NCI-H2196 (cell line): ENCODE measurements around the gene CPS1.

Experiments used
- DNase-seq: peaks from one replicate; lab custom pipeline; 2025; ENCODE audit not compliant: unreplicated experiment; lab: John Stamatoyannopoulos, UW

Gene CPS1

DNA sequence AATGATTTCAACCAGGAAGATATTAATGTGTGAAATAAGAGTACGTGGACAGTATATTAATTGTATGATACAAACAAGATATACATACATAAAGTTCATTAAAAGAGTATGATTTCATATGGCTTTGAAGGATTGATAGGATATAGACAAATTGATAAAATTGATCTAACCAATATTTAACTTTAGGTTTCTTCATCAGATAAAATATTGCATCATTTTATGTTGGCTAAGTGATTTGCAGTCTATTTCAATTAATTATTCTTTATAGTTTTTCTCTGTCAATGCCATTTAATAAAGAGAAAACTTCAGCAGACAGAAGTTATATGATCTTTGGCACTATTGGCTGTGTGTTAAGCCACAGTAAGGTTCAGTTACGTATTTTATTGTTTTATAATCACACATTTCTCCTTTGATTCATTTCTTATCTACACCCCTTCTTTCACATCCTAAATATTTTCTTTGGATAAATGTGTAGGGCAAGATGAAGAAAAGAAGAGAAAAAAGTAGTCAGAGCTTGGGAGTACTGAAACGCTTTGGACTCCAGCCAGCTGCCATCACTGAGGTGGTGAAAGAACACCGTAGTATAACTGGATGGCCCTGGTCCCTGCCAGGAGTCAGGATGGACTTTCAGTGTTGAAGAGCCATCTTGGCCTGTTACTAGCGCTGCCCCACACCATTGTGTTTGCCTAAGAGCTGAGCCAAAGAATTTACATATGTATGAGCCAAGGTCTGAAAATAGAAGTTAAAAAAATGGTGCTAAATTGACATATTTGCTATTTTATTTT is 9.8 kb upstream of the CPS1 start:
- no peak for DNase-seq

DNA sequence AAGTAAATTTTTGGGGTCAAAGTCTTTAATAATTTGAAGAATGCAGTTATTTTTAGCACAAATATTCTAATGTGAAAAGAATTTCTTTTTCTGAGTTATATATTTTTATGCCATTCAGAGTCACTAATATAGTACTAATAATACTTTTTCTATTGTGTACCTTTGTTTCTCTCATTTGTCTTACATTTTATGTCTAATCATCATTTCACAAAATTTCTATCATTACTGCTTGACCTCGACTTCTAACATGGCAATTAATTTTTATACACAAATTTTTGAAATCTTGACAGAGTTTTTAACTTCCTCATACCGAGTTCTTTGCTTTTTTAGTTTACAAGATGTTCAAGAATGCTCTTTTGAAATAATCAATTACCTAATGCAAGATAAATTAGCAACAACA is 8.4 kb upstream of the CPS1 start:
- DNase-seq, result no peak

- no peak for DNase-seq
Observed at GRCh38 chr2:210548878-210549384, 7.5 kb upstream of the CPS1 start.

DNA sequence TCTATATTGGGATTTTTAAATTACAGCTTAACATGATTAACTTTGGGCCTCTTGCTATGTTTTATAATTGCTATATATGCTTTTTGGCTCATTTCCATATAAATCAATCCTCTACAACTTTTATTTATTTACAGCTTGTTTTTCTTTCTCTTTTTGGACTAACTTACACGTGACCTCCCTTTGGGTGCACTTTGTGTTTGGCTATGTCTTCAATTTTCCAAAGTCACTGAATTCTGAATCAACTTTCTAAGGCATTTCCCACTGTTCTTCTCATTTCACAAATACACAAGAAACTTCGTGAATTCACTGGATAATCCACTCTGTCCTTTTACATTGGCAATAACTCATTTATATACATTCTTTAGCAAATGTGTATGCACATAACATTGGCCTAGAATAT is 5.4 kb upstream of the CPS1 start:
- no peak for DNase-seq

GRCh38 chr2:210553373-210553772 is 3.0 kb upstream of the CPS1 start:
- DNase-seq, result no peak

GRCh38 chr2:210555555-210555954 is 844 bp upstream of the CPS1 start:
- DNase-seq, result no peak

- DNase-seq, result no peak
Observed at GRCh38 chr2:210557721-210558120, 1.3 kb downstream of the CPS1 start.

DNA sequence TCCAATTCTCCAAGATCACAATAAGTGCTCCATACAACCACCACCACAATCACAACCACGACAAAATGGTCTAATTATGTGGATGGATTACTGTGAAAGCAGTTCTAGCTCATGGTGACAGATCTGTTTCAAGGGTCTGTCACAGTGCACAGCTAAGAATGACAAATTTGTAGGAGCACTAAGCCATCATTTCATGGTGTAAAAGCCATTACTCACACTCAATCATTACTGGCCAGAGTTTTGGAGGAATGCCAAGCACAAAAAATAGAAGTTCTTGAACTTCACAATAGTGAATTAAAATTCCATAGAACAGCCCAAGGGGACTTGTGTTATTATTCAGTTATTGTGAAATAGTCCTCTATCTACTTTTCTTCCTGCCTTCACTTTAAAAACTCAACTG is 2.3 kb downstream of the CPS1 start:
- DNase-seq, result no peak

GRCh38 chr2:210559182-210559581 is 2.8 kb downstream of the CPS1 start:
- no peak for DNase-seq

GRCh38 chr2:210561475-210561874 is 5.1 kb downstream of the CPS1 start:
- no peak for DNase-seq

DNA sequence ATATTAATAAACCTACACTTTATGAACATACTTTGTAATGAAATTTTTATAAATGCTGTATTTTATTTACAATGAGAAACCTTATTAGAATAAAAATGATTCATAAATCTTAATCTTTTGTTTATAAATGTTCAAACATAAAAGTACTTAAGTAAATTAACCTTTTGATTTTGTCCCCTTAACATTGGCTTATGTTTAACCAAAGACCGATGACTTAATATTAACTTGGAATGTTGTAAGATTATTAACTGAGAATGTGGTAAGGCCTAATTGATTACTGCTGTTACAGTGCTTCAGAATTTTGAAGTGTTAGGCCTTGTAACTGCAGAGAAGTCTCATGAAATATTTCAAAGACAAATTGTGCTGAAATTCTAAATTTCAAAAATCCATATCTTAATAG is 5.7 kb downstream of the CPS1 start:
- DNase-seq, result no peak

DNA sequence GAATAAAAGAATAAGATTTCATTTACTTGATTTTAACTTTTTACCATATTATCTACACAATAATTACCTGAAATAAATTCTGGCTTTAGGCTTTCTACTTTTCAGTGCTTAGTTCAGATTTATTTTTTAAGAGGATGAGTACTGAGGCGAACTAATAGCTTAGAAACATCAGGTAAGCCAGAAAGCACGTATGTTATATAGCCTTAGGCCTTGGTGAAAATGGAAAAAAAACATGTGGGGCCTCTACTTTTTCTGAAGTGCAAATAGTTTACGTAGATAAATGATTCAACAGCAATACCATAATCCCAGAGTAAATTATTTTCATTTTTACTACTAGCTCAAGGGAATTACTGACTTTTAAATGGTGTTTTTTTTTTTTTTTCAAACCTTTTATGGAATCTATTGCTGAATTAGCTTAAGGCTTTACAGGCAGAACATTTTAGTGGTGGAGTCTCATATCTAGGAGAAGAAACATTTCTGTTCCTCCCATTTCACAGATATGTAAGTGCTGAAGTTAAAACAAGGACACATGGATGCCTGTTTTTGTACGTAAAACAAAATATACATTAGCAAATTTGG is 6.2 kb downstream of the CPS1 start:
- no peak for DNase-seq

- no peak for DNase-seq
Observed at GRCh38 chr2:210567279-210567678, 10.9 kb downstream of the CPS1 start.

DNA sequence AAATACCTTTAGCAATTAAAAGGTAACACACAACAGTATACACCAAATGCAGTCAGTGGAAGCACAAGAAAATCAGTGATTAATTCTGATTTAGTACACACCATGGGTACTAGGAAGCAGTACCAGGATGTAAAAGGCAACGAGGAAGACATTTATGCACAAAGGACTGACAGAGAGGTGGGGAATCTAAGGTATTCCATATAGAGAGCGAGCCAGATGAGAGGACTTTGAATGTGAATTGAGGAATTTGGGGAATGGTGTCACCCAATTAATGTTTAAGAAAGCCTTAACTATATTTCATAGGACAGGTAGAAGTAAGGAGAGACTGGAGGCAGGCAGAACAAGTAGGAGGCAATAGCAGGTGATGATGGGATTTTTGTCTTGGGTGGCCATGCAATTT is 11.7 kb downstream of the CPS1 start:
- no peak for DNase-seq

GRCh38 chr2:210577263-210578071 is 21.1 kb downstream of the CPS1 start:
- DNase-seq, result peak; percentile 40

DNA sequence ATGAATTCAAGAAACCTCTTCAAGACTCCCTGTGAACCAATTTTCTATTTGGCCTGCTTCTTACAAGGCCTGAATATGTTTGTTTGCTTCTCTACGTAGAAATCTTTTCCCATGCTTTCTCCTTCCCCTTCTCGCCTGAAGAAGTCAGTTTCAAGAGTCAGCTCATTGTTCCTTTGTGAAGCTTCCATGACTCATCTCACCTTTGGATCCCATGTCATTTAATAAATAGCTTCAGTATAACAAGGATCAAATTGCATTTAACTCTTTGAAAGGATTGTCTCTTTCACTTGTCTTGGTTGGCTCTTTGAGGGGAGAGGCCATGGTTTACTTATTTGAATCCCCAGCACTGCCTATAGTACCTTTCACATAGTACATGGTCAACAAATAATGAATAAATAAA is 28.4 kb downstream of the CPS1 start:
- no peak for DNase-seq

- DNase-seq, result no peak
Observed at GRCh38 chr2:210586381-210586780, 30.0 kb downstream of the CPS1 start.

GRCh38 chr2:210591663-210592062 is 35.3 kb downstream of the CPS1 start:
- DNase-seq, result no peak

DNA sequence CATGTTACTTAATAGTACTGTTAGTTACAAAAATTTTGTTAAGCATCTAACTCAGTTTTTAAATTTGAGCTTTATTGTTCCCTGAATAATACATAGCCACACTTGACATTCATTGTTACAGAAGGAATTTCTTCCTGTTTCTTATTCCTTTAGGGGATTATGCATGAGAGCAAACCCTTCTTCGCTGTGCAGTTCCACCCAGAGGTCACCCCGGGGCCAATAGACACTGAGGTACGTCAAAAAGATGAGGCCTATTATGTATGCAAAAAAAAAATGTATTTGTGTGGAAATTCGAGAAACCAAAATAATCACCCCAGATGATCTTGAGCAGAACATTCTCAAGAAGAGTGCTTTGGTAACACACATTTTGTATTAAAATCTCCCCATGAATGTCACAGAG is 36.3 kb downstream of the CPS1 start:
- no peak for DNase-seq

DNA sequence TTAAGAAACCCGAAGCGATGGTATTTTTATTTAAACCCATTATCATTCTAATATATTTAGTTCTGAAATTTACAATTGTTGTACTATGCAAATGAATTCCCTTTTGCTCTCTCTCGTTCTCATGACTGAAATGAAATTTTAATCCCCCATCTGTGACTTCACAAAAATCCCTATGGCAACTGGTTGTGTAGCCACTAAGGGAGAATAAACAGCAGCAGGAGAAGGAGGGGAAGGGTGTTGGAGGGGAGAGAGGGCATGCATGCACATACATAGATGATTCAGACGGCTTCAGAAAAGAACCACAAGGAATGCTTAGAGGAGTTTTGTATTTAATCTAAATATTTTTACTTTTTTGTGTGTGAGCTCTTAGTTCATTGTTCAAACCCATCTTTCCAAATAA is 36.8 kb downstream of the CPS1 start:
- DNase-seq, result no peak

- no peak for DNase-seq
Observed at GRCh38 chr2:210598219-210598618, 41.8 kb downstream of the CPS1 start.

DNA sequence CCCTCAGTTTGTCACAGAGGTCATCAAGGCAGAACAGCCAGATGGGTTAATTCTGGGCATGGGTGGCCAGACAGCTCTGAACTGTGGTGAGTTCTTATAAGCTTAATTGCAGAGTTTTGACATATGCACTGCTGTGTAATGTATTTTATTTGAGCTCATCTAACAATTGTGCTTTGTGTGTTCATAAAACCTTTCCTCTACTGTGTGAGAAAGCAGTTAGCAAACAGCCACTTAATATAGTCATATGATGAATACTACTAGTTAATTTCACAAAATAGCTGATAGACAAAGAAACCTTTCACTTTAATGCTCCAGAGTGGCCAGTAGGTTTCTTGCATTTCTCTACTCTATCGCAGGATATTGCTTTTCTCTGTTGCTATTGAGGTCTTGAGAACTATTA is 43.1 kb downstream of the CPS1 start:
- no peak for DNase-seq
